ENCODE measurements around the gene ANKEF1. TPM values are rescaled to one million over a fixed set of nuclear protein-coding genes. Genes with fewer than 3 reads are reported as not detected.
A peak's percentile ranks its signal among the peaks of the same experiment; 100 is the strongest.
"Not testable (repeated sequence)": the region's sequence is repeated elsewhere in the genome, so short reads cannot be mapped to it uniquely, and the experiment has no call there.

ANKEF1 gene
- total RNA-seq, 4 donors from 2014 or later = 4.4 to 5.7 (median 5.0) TPM

GRCh38 chr20:10033905-10034650 is 709 bp upstream of the ANKEF1 start:
- intact Hi-C loops (cut with DNase I) = no loop called here
- Histone ChIP-seq H3K9me3 (no peaks in the 10 kb centered on the region), H3K4me3 (peak overlapping the region; percentile 54 to 78 (median 58)), H3K27me3 (no peaks in the 10 kb centered on the region), H3K27ac (no peak overlapping the region), H3K4me1 (peaks cover 0 to 16% (median 6%) of the 10 kb centered on the region in 3 donors), H3K36me3 (peaks cover 0 to 7% (median 0%) of the 10 kb centered on the region in 3 donors)
- 77 to 87% methylated on average over 5 of the region's 5 CpGs for WGBS, 2 donors
- TF ChIP-seq POLR2A (IDR thresholded peaks at IDR 0.05) = no peak
- no peak for TF ChIP-seq CTCF (IDR thresholded peaks at IDR 0.05)
- DNase-seq = no peak

DNA sequence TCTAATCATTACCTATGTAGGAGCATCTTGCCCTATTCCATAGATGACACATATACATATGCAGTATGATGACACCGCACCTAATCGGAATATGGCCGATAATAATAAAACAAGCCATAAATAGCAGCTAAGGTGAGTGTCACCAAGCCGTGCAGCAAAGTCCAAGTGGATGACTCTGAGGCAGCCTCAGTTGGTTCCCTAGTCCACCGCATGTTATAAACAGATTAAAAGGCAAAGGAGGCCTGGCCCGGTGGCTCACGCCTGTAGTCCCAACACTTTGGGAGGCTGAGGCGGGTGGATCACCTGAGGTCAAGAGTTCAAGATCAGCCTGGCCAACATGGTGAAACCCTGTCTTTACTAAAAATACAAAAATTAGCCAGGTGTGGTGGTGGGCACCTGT is 1.5 kb downstream of the ANKEF1 start:
- DNase-seq; intact Hi-C loops (cut with DNase I); H3K27me3 ChIP-seq; H3K27ac ChIP-seq; H3K9me3 ChIP-seq; H3K4me3 ChIP-seq; H3K36me3 ChIP-seq: not testable (repeated sequence)
- 92 to 93% methylated on average over 8 of the region's 8 CpGs for WGBS, 2 donors
- H3K4me1 ChIP-seq = peaks cover 0 to 16% (median 6%) of the 10 kb centered on the region in 3 donors

DNA sequence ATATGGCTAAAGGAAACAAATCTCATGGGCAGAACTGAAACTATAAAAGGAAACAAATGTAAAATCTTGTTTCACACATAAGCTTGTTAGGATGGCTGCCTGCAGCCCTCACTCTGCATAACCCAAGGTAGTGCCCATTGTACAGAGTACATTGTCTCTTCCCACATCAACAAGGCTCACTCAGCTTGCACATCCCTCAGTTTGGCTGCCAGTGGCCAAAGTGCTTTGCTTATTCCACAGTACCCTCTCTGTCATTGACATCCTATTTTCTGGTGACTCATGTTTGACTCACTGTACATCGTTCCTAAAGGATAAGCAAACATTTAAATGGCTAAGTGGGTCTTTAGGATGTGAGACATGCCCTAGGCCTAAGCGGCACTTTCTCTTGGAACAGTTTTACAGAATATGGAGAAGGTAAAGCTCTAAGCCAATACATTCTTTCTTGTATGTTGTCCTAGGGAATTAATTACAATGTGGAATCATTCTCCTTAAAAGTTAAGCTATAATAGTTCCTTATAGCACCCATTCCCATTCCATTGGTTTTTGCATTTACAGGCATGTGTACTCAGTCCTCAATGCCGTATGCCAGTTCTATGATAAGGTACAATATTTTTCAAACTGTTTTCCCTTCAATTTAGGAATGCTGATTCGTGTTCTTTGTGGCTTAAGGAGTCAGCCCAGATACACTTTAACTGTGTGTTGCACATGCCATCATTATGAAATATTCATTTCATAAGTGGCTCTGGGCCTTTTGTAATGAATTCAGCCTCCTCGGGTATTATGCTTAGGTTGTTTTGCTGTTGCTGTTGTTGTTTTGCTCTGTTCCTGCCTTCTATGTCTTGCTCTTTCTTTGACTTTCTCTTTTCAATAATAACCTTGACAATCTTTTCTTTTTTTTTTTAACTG is 5.5 kb downstream of the ANKEF1 start:
- peaks cover 0 to 6% (median 5%) of the 10 kb centered on the region in 3 donors for H3K4me1 ChIP-seq
- no peaks in the 10 kb centered on the region for H3K9me3 ChIP-seq
- no peaks in the 10 kb centered on the region for H3K27me3 ChIP-seq
- H3K36me3 ChIP-seq = peaks cover 0 to 7% (median 0%) of the 10 kb centered on the region in 3 donors
- DNase-seq = no peak
- no peak overlapping the region for H3K4me3 ChIP-seq
- intact Hi-C loops (cut with DNase I) = no loop called here
- H3K27ac ChIP-seq = no peak overlapping the region
- TF ChIP-seq CTCF (IDR thresholded peaks at IDR 0.05) (no peak), POLR2A (IDR thresholded peaks at IDR 0.05) (no peak)
- 60 to 70% methylated on average over 5 of the region's 5 CpGs for WGBS, 2 donors

DNA sequence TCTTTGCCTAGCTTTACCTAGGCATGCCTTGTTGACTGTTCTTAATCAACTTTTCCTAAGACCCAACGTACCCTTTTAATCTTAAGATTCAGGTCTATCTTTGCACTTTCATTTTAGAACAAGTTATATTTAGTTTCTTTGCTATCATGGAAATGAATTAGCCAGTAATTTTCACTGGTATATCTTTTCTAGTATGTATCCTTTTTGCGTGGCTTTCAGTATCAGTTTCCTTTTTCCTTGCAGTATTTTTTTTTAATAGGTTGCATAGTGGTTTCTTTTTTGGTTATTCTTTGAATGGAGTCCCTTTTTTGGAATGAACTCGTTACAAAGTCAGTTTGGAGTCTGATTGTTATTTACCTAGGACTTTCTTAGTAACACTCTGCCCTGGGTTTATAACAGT is 7.3 kb downstream of the ANKEF1 start:
- Histone ChIP-seq H3K36me3 (peaks cover 0 to 10% (median 0%) of the 10 kb centered on the region in 3 donors), H3K4me3 (no peak overlapping the region), H3K4me1 (no peaks in the 10 kb centered on the region), H3K27me3 (no peaks in the 10 kb centered on the region), H3K9me3 (no peaks in the 10 kb centered on the region), H3K27ac (no peak overlapping the region)
- 68 to 77% methylated on average over 3 of the region's 3 CpGs for WGBS, 2 donors
- DNase-seq = no peak
- no peak for TF ChIP-seq CTCF (IDR thresholded peaks at IDR 0.05)
- no peak for TF ChIP-seq POLR2A (IDR thresholded peaks at IDR 0.05)
- intact Hi-C loops (cut with DNase I) = no loop called here

- TF ChIP-seq POLR2A (IDR thresholded peaks at IDR 0.05) (no peak), CTCF (IDR thresholded peaks at IDR 0.05) (no peak)
- Histone ChIP-seq H3K36me3 (peaks cover 0 to 10% (median 0%) of the 10 kb centered on the region in 3 donors), H3K9me3 (no peaks in the 10 kb centered on the region), H3K4me3 (no peak overlapping the region), H3K27ac (no peak overlapping the region), H3K4me1 (no peaks in the 10 kb centered on the region), H3K27me3 (no peaks in the 10 kb centered on the region)
- intact Hi-C loops (cut with DNase I) = no loop called here
- no peak for DNase-seq
- 35 to 48% methylated on average over 4 of the region's 4 CpGs for WGBS, 2 donors
Observed at GRCh38 chr20:10047427-10047826, 12.6 kb downstream of the ANKEF1 start.
